Adrenal gland (tissue), 5 donors: ENCODE results near the gene CEACAM6.

Experiments used
- POLR2A ChIP-seq, 2 donors: fragments of 450-650 bp; IDR thresholded peaks; one replicate each; pipeline ENCODE4 v1.6.1; 2017; ENCODE audit warnings: antibody characterized with exemption in 2 of 2, mild to moderate bottlenecking in 2 of 2, moderate library complexity in 1 of 2
- TF ChIP-seq, protein P1 (sequence below), 6 experiments: fragments of 450-650 bp in 4 of 6; fragments of 200-600 bp in 2 of 6; sonication (generic) in 1 of 6; IDR thresholded peaks; 1 replicate in 5 of 6; 2 replicates in 1 of 6; pipeline versions ENCODE4 v1.5.1 to v1.8.0; 2016 to 2021; ENCODE audit warnings: antibody characterized with exemption in 6 of 6, mild to moderate bottlenecking in 2 of 6, moderate library complexity in 1 of 6
- donor health status: DM: no; HTN: no; CAD: no.

DNA sequence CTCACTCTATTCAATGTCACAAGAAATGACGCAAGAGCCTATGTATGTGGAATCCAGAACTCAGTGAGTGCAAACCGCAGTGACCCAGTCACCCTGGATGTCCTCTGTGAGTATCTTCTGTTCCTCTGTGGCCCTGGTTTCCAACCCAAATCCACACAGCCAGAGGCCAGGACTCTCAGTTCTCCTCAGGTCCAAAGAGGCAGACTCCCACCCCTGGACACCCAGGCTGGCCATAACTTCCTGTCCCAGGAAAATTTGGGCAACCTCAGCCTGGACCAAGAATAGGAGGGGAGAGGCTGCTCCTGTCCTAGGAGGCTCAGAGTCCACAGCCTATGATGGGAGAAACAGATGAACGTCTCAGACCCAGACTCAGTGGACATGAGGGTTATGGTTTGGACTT lies 35.2 kb upstream of the CEACAM6 start:
- TF ChIP-seq POLR2A (IDR thresholded peaks at IDR 0.05): no peak
- TF ChIP-seq, protein P1, sequence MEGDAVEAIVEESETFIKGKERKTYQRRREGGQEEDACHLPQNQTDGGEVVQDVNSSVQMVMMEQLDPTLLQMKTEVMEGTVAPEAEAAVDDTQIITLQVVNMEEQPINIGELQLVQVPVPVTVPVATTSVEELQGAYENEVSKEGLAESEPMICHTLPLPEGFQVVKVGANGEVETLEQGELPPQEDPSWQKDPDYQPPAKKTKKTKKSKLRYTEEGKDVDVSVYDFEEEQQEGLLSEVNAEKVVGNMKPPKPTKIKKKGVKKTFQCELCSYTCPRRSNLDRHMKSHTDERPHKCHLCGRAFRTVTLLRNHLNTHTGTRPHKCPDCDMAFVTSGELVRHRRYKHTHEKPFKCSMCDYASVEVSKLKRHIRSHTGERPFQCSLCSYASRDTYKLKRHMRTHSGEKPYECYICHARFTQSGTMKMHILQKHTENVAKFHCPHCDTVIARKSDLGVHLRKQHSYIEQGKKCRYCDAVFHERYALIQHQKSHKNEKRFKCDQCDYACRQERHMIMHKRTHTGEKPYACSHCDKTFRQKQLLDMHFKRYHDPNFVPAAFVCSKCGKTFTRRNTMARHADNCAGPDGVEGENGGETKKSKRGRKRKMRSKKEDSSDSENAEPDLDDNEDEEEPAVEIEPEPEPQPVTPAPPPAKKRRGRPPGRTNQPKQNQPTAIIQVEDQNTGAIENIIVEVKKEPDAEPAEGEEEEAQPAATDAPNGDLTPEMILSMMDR (IDR thresholded peaks at IDR 0.05): no peak
